ENCODE results near the gene TPO. TPM values are rescaled to one million over a fixed set of nuclear protein-coding genes. Genes with fewer than 3 reads are reported as not detected.

The TPO gene
- total RNA-seq, 1 experiment from 2014 or later = not detected

DNA sequence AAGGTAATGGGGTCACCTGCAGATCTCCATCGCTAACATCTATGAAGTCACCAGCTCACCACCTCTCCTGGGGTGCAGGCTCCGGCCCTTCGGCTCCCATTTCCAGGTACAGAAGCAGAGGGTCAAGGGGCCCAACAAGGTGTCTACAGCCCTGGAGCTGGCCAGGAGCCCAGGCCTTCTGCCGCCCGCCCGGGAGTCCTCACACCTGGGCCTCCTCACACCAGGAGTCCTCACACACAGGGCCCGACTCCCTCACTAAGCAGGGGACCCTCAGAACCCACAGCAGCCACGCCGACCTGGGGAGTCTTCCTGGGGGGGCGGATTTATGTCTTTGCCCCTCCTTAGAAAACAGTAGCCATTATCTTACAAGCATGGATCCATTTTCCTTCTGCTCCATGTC is 43.4 kb upstream of the TPO start:
- TF ChIP-seq, protein P1, sequence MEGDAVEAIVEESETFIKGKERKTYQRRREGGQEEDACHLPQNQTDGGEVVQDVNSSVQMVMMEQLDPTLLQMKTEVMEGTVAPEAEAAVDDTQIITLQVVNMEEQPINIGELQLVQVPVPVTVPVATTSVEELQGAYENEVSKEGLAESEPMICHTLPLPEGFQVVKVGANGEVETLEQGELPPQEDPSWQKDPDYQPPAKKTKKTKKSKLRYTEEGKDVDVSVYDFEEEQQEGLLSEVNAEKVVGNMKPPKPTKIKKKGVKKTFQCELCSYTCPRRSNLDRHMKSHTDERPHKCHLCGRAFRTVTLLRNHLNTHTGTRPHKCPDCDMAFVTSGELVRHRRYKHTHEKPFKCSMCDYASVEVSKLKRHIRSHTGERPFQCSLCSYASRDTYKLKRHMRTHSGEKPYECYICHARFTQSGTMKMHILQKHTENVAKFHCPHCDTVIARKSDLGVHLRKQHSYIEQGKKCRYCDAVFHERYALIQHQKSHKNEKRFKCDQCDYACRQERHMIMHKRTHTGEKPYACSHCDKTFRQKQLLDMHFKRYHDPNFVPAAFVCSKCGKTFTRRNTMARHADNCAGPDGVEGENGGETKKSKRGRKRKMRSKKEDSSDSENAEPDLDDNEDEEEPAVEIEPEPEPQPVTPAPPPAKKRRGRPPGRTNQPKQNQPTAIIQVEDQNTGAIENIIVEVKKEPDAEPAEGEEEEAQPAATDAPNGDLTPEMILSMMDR (conservative IDR thresholded peaks at IDR 0.05) = no peak
- TF ChIP-seq EZH2 (IDR thresholded peaks at IDR 0.05; ENCODE audit: low read depth) = no peak
- no peaks in the 10 kb centered on the region for H3F3A ChIP-seq (ENCODE audit: insufficient read depth, low read depth)
- H3K36me3 ChIP-seq (ENCODE audit: low read depth) = no peaks in the 10 kb centered on the region
- no peaks in the 10 kb centered on the region for H4K20me1 ChIP-seq (ENCODE audit: insufficient read depth)
- no peaks in the 10 kb centered on the region for H3K4me1 ChIP-seq (replicated peaks; ENCODE audit: insufficient read depth)
- no peaks in the 10 kb centered on the region for H3K79me2 ChIP-seq (ENCODE audit: low read depth)
- no peak overlapping the region for H3K4me2 ChIP-seq
- no peak overlapping the region for H3K4me3 ChIP-seq
- no peaks in the 10 kb centered on the region; the same call in 1 of the 2 replicates for H3K9me2 ChIP-seq (ENCODE audit: insufficient read depth)
- CTCF ChIA-PET = no interaction called here
- H3K27me3 ChIP-seq (ENCODE audit: insufficient read depth, low read depth) = peaks cover 93% of the 10 kb centered on the region
- H2AFZ ChIP-seq = no peak overlapping the region
- POLR2A ChIA-PET (ENCODE audit: unreplicated experiment) = no interaction called here
- no peak overlapping the region for H3K27ac ChIP-seq
- DNase-seq = no peak
- H3K9me3 ChIP-seq (ENCODE audit: insufficient read depth, low read depth) = no peaks in the 10 kb centered on the region
- intact Hi-C loops (cut with micrococcal nuclease; ENCODE audit: unreplicated experiment) = no loop called here
- no TSS peak for BruUV-seq (replicated peaks)

DNA sequence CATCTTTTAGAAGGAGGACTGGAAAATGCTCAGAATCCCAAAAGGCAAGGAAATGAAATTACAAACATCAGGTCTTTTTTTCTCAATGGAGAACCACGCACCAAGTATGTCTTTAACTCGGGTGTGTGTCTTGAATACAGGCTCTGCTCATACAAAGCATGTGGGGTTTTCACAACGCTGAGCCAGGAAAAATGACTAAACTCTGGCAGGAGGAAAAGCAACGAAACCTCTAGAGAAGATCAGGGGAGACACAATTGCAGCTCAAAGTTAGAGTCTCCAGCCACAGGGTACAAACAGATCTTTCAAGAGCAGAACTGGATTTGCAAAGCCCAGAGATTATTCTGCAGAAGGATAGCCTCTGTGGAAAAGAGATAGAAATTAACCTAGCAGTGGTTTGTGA is 42.8 kb upstream of the TPO start:
- H3K36me3 ChIP-seq (ENCODE audit: low read depth) = no peaks in the 10 kb centered on the region
- H3K9me3 ChIP-seq (ENCODE audit: insufficient read depth, low read depth) = no peaks in the 10 kb centered on the region
- no peak overlapping the region for H3K4me3 ChIP-seq
- H3K79me2 ChIP-seq (ENCODE audit: low read depth) = no peaks in the 10 kb centered on the region
- intact Hi-C loops (cut with micrococcal nuclease; ENCODE audit: unreplicated experiment) = no loop called here
- H3K27me3 ChIP-seq (ENCODE audit: insufficient read depth, low read depth) = peaks cover 93% of the 10 kb centered on the region
- H3K4me1 ChIP-seq (replicated peaks; ENCODE audit: insufficient read depth) = no peaks in the 10 kb centered on the region
- no peak for DNase-seq
- H3F3A ChIP-seq (ENCODE audit: insufficient read depth, low read depth) = no peaks in the 10 kb centered on the region
- TF ChIP-seq, protein P1 (conservative IDR thresholded peaks at IDR 0.05) = no peak
- H4K20me1 ChIP-seq (ENCODE audit: insufficient read depth) = no peaks in the 10 kb centered on the region
- H3K9me2 ChIP-seq (ENCODE audit: insufficient read depth) = no peaks in the 10 kb centered on the region; the same call in 1 of the 2 replicates
- H3K27ac ChIP-seq = no peak overlapping the region
- ChIA-PET POLR2A (ENCODE audit: unreplicated experiment) (no interaction called here), CTCF (no interaction called here)
- H2AFZ ChIP-seq = no peak overlapping the region
- no TSS peak for BruUV-seq (replicated peaks)
- no peak overlapping the region for H3K4me2 ChIP-seq

DNA sequence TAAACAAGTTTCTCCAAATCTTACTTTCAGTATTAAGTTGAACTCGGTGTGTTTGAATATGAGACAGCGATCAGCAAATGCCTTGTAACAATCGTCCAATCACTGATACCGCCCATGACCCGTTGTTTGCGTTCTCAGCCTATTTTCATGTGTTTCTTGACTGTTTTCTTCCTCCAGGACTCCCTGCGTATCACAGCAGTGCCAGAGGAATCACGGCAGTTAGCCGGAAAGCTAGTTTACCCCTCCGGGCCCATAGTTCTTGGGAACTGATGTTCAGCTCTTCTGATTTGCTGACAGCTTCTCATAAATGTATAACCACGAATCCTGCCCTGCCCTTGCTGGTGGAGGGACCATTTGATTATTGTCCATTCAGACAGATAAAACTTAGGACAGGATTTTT is 42.2 kb upstream of the TPO start:
- no TSS peak for BruUV-seq (replicated peaks)
- no peak overlapping the region for H3K27ac ChIP-seq
- H3K27me3 ChIP-seq (ENCODE audit: insufficient read depth, low read depth) = peaks cover 93% of the 10 kb centered on the region
- H3K79me2 ChIP-seq (ENCODE audit: low read depth) = no peaks in the 10 kb centered on the region
- ChIA-PET CTCF (interaction anchor here (0.6 kb wide), 1 partner anchor 396 kb away, joined by 3 read pairs; no protein-coding TSS in a partner anchor), POLR2A (ENCODE audit: unreplicated experiment) (no interaction called here)
- TF ChIP-seq EZH2 (IDR thresholded peaks at IDR 0.05; ENCODE audit: low read depth) = no peak
- TF ChIP-seq, protein P1 (conservative IDR thresholded peaks at IDR 0.05) = no peak
- no peaks in the 10 kb centered on the region for H4K20me1 ChIP-seq (ENCODE audit: insufficient read depth)
- no peaks in the 10 kb centered on the region for H3K4me1 ChIP-seq (replicated peaks; ENCODE audit: insufficient read depth)
- H3K4me2 ChIP-seq = no peak overlapping the region
- no peaks in the 10 kb centered on the region for H3F3A ChIP-seq (ENCODE audit: insufficient read depth, low read depth)
- H2AFZ ChIP-seq = no peak overlapping the region
- no peaks in the 10 kb centered on the region; the same call in 1 of the 2 replicates for H3K9me2 ChIP-seq (ENCODE audit: insufficient read depth)
- no peaks in the 10 kb centered on the region for H3K36me3 ChIP-seq (ENCODE audit: low read depth)
- intact Hi-C loops (cut with micrococcal nuclease; ENCODE audit: unreplicated experiment) = no loop called here
- H3K9me3 ChIP-seq (ENCODE audit: insufficient read depth, low read depth) = no peaks in the 10 kb centered on the region
- DNase-seq = no peak
- no peak overlapping the region for H3K4me3 ChIP-seq
